WTC11 (cell line): Measurements from ENCODE around the gene ALCAM. TPM values are rescaled to one million over a fixed set of nuclear protein-coding genes. Genes with fewer than 3 reads are reported as not detected.

Experiments used
- ATAC-seq: fragments of 200-7000 bp; cut with Tn5 transposase; 2 replicates; pipeline ENCODE4 v1.10.0; 2021; ENCODE audit warnings: mild to moderate bottlenecking, moderate library complexity
- CTCF ChIA-PET: fragments of 300-600 bp; sonication (Branson Sonifier 250); formaldehyde crosslinking; loops from one replicate; lab custom pipeline; 2021; ENCODE audit warnings: antibody characterized with exemption; lab: Charles Lee
- POLR2A ChIA-PET: fragments of 350-600 bp; sonication (Branson Sonifier 250); formaldehyde crosslinking; loops from one replicate; lab custom pipeline; 2021; ENCODE audit warnings: antibody characterized with exemption; lab: Charles Lee
- DNase-seq: peaks from one replicate; pipeline ENCODE4 v3.0.0; 2021; ENCODE audit warnings: low spot score
- H3K27ac Mint-ChIP-seq: 2 replicates; pipeline ENCODE4 v1.8.0; 2021; ENCODE audit warnings: mixed read lengths
- H3K27me3 Mint-ChIP-seq: 2 replicates; pipeline ENCODE4 v1.8.0; 2021; ENCODE audit warnings: low read depth, mild to moderate bottlenecking, moderate library complexity, mixed read lengths
- H3K36me3 Mint-ChIP-seq: 2 replicates; pipeline ENCODE4 v1.8.0; 2021; ENCODE audit warnings: mixed read lengths
- H3K4me1 Mint-ChIP-seq: 2 replicates; pipeline ENCODE4 v1.8.0; 2022; ENCODE audit warnings: mixed read lengths
- H3K4me3 Mint-ChIP-seq: 2 replicates; pipeline ENCODE4 v1.8.0; 2021; ENCODE audit warnings: mild to moderate bottlenecking, moderate library complexity, mixed read lengths
- H3K9me3 Mint-ChIP-seq: 2 replicates; pipeline ENCODE4 v1.8.0; 2021; ENCODE audit warnings: mixed read lengths
- CDX4 ChIP-seq: fragments of 250-450 bp; sonication (Bioruptor Pico); IDR thresholded peaks from 2 replicates; pipeline ENCODE4 v1.9.0; 2021; ENCODE audit warnings: moderate library complexity, mild to moderate bottlenecking, inconsistent platforms, borderline replicate concordance
- E2F4 ChIP-seq: sonication (generic); formaldehyde crosslinking; IDR thresholded peaks from 2 replicates; pipeline ENCODE4 v1.8.1; 2022; ENCODE audit warnings: low read depth, mild to moderate bottlenecking, moderate library complexity, missing genetic modification reagents, borderline replicate concordance
- ELF4 ChIP-seq: sonication (generic); formaldehyde crosslinking; IDR thresholded peaks from 2 replicates; pipeline ENCODE4 v1.8.1; 2022; ENCODE audit warnings: low read depth, mild to moderate bottlenecking, moderate library complexity, missing genetic modification reagents
- GTF2I ChIP-seq: fragments of 250-450 bp; sonication (Bioruptor Pico); conservative IDR thresholded peaks from 2 replicates; pipeline ENCODE4 v1.4.0; 2021; ENCODE audit warnings: mild to moderate bottlenecking
- HMGXB4 ChIP-seq: sonication (generic); formaldehyde crosslinking; IDR thresholded peaks from 2 replicates; pipeline ENCODE4 v1.8.1; 2023; ENCODE audit warnings: mild to moderate bottlenecking, moderate library complexity, missing genetic modification reagents
- JAZF1 ChIP-seq: fragments of 250-450 bp; sonication (Bioruptor Pico); IDR thresholded peaks from 2 replicates; pipeline ENCODE4 v1.9.0; 2021; ENCODE audit warnings: moderate library complexity, mild to moderate bottlenecking, inconsistent platforms
- NR3C1 ChIP-seq: sonication (generic); formaldehyde crosslinking; conservative IDR thresholded peaks from 2 replicates; pipeline ENCODE4 v1.8.1; 2023; ENCODE audit warnings: low read depth, mild to moderate bottlenecking, missing genetic modification reagents
- PRRX2 ChIP-seq: fragments of 250-450 bp; sonication (Bioruptor Pico); IDR thresholded peaks from 2 replicates; pipeline ENCODE4 v1.8.0; 2021; ENCODE audit warnings: mild to moderate bottlenecking
- RELA ChIP-seq: sonication (generic); formaldehyde crosslinking; IDR thresholded peaks from 2 replicates; pipeline ENCODE4 v1.8.1; 2022; ENCODE audit warnings: missing genetic modification reagents, mild to moderate bottlenecking, borderline replicate concordance
- RORB ChIP-seq: fragments of 250-450 bp; sonication (Bioruptor Pico); IDR thresholded peaks from 2 replicates; pipeline ENCODE4 v1.9.0; 2021; ENCODE audit warnings: mild to moderate bottlenecking
- SOX15 ChIP-seq: fragments of 250-450 bp; sonication (Bioruptor Pico); IDR thresholded peaks from 2 replicates; pipeline ENCODE4 v1.9.0; 2021; ENCODE audit warnings: mild to moderate bottlenecking
- ZBTB43 ChIP-seq: sonication (generic); formaldehyde crosslinking; IDR thresholded peaks from 2 replicates; pipeline ENCODE4 v1.8.1; 2023; ENCODE audit warnings: mild to moderate bottlenecking, missing genetic modification reagents
- ZNF121 ChIP-seq: sonication (generic); formaldehyde crosslinking; IDR thresholded peaks from 2 replicates; pipeline ENCODE4 v1.8.0; 2023; ENCODE audit warnings: missing genetic modification reagents
- ZNF512 ChIP-seq: sonication (generic); formaldehyde crosslinking; IDR thresholded peaks from 2 replicates; pipeline ENCODE4 v1.8.1; 2022; ENCODE audit warnings: missing genetic modification reagents, borderline replicate concordance
- total RNA-seq: library from RNA; stranded (reverse); gene quantifications from 3 replicates; pipeline ENCODE4 v1.2.3, GENCODE V29; 2021
- TF ChIP-seq, protein P1 (sequence below): sonication (generic); formaldehyde crosslinking; IDR thresholded peaks from 2 replicates; pipeline ENCODE4 v1.8.1; 2023; ENCODE audit warnings: mild to moderate bottlenecking, missing genetic modification reagents, borderline replicate concordance
- TF ChIP-seq, protein P2 (sequence below): sonication (generic); formaldehyde crosslinking; IDR thresholded peaks from 2 replicates; pipeline ENCODE4 v1.8.1; 2023; ENCODE audit warnings: mild to moderate bottlenecking, missing genetic modification reagents
- TF ChIP-seq, protein P3 (sequence below): sonication (generic); formaldehyde crosslinking; IDR thresholded peaks from 2 replicates; pipeline ENCODE4 v1.8.0; 2022; ENCODE audit warnings: mild to moderate bottlenecking, missing genetic modification reagents
- TF ChIP-seq, protein P4 (sequence below): sonication (generic); formaldehyde crosslinking; IDR thresholded peaks from 2 replicates; pipeline ENCODE4 v1.8.0; 2022; ENCODE audit warnings: mild to moderate bottlenecking, missing genetic modification reagents
- TF ChIP-seq, protein P5 (sequence below): sonication (generic); formaldehyde crosslinking; conservative IDR thresholded peaks from 2 replicates; pipeline ENCODE4 v1.8.1; 2022; ENCODE audit warnings: mild to moderate bottlenecking, missing genetic modification reagents

The ALCAM gene
- total RNA-seq, 1 experiment from 2014 or later = 30.7 TPM

GRCh38 chr3:105401691-105402149 is 35.0 kb downstream of the ALCAM start:
- POLR2A ChIA-PET = no interaction called here
- no peak for ATAC-seq
- no peak overlapping the region for H3K4me3 Mint-ChIP-seq
- H3K9me3 Mint-ChIP-seq = peaks cover 31% of the 10 kb centered on the region
- CTCF ChIA-PET = interaction anchor here (0.6 kb wide), 1 partner anchor 1606 kb away, joined by 4 read pairs; no protein-coding TSS in a partner anchor
- H3K27ac Mint-ChIP-seq = no peak overlapping the region
- no peaks in the 10 kb centered on the region for H3K27me3 Mint-ChIP-seq
- peaks cover 15% of the 10 kb centered on the region for H3K4me1 Mint-ChIP-seq
- DNase-seq = no peak
- TF ChIP-seq, protein P1, sequence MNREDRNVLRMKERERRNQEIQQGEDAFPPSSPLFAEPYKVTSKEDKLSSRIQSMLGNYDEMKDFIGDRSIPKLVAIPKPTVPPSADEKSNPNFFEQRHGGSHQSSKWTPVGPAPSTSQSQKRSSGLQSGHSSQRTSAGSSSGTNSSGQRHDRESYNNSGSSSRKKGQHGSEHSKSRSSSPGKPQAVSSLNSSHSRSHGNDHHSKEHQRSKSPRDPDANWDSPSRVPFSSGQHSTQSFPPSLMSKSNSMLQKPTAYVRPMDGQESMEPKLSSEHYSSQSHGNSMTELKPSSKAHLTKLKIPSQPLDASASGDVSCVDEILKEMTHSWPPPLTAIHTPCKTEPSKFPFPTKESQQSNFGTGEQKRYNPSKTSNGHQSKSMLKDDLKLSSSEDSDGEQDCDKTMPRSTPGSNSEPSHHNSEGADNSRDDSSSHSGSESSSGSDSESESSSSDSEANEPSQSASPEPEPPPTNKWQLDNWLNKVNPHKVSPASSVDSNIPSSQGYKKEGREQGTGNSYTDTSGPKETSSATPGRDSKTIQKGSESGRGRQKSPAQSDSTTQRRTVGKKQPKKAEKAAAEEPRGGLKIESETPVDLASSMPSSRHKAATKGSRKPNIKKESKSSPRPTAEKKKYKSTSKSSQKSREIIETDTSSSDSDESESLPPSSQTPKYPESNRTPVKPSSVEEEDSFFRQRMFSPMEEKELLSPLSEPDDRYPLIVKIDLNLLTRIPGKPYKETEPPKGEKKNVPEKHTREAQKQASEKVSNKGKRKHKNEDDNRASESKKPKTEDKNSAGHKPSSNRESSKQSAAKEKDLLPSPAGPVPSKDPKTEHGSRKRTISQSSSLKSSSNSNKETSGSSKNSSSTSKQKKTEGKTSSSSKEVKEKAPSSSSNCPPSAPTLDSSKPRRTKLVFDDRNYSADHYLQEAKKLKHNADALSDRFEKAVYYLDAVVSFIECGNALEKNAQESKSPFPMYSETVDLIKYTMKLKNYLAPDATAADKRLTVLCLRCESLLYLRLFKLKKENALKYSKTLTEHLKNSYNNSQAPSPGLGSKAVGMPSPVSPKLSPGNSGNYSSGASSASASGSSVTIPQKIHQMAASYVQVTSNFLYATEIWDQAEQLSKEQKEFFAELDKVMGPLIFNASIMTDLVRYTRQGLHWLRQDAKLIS = no peak
- TF ChIP-seq ELF4 (CRISPR knock-in tag) (no peak), RELA (CRISPR knock-in tag) (no peak), NR3C1 (no peak), HMGXB4 (CRISPR knock-in tag) (no peak), CDX4 (CRISPR knock-in tag) (no peak), ZBTB43 (CRISPR knock-in tag) (no peak), SOX15 (CRISPR knock-in tag) (no peak), ZNF121 (CRISPR knock-in tag) (no peak), ZNF512 (no peak), PRRX2 (CRISPR knock-in tag) (no peak)
- TF ChIP-seq, protein P2, sequence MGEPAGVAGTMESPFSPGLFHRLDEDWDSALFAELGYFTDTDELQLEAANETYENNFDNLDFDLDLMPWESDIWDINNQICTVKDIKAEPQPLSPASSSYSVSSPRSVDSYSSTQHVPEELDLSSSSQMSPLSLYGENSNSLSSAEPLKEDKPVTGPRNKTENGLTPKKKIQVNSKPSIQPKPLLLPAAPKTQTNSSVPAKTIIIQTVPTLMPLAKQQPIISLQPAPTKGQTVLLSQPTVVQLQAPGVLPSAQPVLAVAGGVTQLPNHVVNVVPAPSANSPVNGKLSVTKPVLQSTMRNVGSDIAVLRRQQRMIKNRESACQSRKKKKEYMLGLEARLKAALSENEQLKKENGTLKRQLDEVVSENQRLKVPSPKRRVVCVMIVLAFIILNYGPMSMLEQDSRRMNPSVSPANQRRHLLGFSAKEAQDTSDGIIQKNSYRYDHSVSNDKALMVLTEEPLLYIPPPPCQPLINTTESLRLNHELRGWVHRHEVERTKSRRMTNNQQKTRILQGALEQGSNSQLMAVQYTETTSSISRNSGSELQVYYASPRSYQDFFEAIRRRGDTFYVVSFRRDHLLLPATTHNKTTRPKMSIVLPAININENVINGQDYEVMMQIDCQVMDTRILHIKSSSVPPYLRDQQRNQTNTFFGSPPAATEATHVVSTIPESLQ (CRISPR knock-in tag) = no peak
- H3K36me3 Mint-ChIP-seq = peaks cover 21% of the 10 kb centered on the region

DNA sequence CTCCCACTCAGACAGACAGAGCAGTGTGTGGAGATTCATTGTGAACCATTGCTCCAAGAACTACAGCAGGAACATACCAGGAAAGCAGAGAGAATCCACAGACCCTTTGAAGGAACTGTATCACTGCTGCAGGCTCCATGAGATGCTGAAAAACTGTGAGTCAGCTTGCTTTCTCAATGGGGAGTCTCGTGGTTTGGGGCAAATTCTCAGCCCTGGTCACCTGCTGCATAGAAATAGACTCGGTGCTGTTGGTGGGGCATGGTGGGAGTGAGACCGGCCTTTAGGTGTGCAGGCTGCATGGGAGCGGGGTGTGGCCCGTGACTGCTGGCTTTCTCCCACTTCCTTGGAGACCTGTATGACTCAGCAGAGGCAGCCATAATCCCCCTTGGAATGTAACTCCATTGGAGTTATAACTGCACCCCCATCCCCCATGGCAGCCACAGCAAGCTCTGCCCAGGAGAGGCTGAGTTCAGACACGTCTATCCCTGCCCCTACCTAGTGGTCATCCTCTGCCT is 35.6 kb downstream of the ALCAM start:
- CTCF ChIA-PET = interaction anchor here (0.6 kb wide), 1 partner anchor 1607 kb away, joined by 4 read pairs; no protein-coding TSS in a partner anchor
- peak; percentile 62 for ATAC-seq
- Mint-ChIP-seq H3K4me1 (peaks cover 15% of the 10 kb centered on the region), H3K27me3 (no peaks in the 10 kb centered on the region), H3K4me3 (no peak overlapping the region), H3K9me3 (peaks cover 31% of the 10 kb centered on the region), H3K36me3 (peaks cover 21% of the 10 kb centered on the region), H3K27ac (no peak overlapping the region)
- POLR2A ChIA-PET = no interaction called here
- no peak for DNase-seq
- TF ChIP-seq, protein P3, sequence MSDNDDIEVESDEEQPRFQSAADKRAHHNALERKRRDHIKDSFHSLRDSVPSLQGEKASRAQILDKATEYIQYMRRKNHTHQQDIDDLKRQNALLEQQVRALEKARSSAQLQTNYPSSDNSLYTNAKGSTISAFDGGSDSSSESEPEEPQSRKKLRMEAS (CRISPR knock-in tag) = no peak
- TF ChIP-seq RORB (no peak), JAZF1 (CRISPR knock-in tag) (no peak), E2F4 (CRISPR knock-in tag) (no peak), GTF2I (CRISPR knock-in tag) (no peak)
- TF ChIP-seq, protein P4, sequence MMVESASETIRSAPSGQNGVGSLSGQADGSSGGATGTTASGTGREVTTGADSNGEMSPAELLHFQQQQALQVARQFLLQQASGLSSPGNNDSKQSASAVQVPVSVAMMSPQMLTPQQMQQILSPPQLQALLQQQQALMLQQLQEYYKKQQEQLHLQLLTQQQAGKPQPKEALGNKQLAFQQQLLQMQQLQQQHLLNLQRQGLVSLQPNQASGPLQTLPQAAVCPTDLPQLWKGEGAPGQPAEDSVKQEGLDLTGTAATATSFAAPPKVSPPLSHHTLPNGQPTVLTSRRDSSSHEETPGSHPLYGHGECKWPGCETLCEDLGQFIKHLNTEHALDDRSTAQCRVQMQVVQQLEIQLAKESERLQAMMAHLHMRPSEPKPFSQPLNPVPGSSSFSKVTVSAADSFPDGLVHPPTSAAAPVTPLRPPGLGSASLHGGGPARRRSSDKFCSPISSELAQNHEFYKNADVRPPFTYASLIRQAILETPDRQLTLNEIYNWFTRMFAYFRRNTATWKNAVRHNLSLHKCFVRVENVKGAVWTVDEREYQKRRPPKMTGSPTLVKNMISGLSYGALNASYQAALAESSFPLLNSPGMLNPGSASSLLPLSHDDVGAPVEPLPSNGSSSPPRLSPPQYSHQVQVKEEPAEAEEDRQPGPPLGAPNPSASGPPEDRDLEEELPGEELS (CRISPR knock-in tag) = no peak
- TF ChIP-seq, protein P5, sequence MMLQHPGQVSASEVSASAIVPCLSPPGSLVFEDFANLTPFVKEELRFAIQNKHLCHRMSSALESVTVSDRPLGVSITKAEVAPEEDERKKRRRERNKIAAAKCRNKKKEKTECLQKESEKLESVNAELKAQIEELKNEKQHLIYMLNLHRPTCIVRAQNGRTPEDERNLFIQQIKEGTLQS (CRISPR knock-in tag) = no peak
